Stimulated activated CD4-positive, alpha-beta T cell treated with anti-CD3 and anti-CD28 coated beads, Interleukin-4, amount 100 ng/mL, for 48 hours (primary cell): ENCODE data around the gene FBN1.

Experiments used
- DNase-seq, 2 donors: peaks; one replicate each; pipeline ENCODE4 v3.0.0-alpha.2; 2020; ENCODE audit warnings: low read depth in 2 of 2

FBN1 gene

DNA sequence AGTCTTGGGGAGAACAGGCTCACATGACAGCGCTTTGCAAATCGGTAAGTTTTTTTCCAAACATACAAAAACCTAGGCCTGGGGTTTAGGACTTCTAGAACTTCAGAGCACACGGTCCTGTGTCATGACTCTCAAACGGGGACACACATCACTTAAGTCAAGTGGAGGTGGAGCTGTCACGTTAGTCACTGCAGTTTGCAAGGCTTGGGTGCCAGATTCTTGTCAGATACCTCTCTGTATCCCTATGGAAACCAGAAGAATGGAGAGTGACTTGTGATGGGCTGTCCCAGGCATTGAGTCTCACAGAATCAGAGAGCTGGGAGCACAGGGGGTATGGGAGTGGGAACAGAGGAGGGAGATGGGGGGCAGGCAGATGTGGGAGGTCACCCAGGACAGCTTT is 249.5 kb downstream of the FBN1 start:
- DNase-seq: no peak

DNA sequence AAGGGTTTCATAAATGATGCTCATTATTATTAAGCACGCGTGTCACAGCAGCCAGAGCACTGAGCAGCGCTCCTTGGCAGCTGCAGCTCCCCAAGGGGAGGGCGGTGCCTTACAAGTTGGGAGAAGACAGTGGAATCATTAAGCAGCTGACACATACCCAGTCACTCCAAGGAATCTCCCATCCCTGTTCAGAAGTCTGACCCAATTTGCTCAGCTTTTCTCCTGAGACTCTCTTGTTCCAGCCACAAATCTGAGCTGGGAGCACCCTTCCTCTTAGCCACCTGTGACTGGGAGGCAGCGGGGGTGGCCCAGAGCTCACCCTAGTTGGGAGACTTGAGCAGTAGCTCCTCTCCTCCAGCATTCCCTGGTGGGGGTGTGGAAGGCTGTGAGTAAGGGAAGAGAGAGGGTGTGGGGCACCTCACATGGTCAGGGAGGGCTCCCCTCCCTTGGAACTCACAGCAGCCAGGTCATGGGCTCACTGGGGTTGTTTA is 249.9 kb downstream of the FBN1 start:
- DNase-seq: no peak

DNA sequence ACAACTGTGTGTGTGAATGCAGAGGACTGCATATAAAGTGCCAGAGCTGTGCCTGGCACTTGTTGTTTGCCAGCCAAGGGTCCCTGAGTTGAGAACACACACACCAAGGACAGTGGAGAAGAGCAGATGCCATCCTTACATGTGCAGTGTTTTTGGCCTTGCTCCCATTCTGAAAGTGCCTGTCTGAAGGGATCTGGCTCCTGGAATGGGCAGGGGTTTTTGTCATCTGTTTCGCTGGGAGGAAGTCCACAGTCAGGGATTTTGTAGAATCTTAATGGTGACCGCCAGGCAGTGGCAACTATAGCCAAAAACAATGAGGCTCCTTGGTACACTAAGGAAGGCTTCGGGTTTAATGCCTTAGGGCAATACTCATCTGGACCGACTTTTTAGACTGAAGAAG is 250.5 kb downstream of the FBN1 start:
- DNase-seq: no peak

DNA sequence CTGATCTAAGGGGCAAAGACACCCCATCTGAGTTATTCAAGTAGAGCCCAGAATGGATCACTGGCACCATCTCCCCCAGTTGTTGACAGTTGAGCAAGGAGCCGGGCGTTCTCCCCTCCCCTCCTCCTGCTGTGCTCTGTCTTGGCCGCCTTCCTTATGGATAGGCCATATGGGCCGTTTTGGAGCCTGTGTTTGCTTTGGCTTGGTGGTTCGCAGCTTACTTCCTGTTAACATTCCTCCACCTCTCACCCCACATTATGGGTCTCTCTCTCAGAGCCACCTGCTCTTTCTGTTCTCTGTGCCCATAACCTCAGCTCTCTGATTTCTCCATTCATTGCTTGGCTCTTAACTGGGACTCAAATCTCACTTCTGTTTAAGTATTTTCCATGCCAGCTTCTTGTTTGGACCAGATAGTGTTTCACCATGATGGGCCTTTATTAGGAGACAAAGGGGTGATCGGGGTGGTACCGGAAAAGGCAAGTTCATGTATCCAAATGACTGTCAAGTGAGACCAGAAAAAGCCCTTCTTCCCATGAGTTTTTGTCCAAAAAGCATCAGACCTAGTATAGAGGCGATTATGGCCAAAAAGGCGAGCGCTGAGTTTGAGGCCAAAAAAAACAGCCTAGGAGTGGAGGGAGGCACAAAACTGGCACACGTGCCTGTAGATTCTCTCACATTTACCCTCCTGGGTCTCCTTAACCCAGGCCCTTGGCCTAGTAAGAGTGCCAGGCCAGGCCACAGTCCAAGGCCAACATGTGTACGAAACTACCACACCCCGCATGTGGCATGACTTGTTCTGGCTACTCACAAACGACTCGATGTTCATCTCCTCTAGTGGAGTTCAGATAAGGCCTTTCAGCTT is 251.6 kb downstream of the FBN1 start:
- DNase-seq: no peak

DNA sequence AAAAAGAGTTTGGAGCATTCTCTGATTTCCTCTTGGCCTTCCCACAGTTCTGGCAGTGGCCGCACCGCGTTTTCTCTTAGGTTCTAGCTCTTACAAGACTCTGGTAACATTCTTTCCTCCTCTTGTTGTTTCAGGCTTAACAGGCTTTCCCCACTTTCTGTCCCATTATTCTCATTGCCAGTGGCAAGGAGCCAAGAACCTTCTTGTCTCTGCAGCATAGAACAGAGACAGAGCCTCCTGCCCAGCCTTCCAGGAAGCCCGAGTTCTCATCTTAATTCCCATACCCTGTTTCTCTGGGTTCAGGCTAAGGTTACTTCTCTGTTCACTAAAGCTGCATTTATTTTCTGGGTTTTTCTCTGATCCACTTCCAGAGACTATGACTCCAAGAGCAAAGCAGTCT is 253.2 kb downstream of the FBN1 start:
- DNase-seq: no peak

DNA sequence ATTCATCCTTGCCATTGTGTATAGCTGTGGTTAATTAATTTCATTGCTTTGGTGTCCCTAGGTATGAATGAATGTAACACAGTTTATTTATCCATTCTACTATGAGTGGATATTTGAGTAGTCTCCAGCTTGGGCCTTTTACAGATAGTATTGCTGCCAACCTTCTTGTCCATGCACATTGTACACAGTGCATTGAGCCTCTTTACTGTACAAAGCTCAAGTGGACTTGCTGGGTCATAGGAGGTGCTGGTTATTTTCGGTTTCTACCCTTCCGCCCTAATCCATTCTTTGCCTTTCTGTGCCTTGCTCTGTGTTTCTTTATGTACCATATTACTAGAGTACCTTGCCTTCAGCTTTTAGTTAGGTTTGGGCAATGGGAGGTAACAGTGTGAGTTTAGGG is 253.6 kb downstream of the FBN1 start:
- DNase-seq: no peak

DNA sequence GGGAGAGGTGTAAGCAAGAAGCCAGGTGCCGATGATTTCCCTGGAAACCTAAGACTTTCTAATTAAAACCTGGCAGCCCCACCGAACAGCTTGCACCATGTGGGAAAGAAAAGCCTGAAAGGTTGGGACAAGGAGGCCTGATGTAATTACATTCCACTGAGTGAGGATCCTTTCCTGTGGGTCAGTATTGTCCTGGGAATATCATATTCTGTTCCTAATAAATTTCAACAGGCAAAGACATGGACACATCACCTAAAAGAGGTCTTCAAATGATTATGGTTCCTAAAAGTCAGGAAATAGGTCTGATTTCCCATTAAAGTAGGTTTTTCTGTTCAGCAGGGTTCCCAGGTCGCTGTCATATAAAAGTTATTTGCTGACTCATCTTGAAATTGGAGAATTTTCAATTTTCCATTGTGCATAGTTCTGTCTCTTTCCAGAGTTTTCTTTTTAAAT is 255.8 kb downstream of the FBN1 start:
- DNase-seq: no peak

DNA sequence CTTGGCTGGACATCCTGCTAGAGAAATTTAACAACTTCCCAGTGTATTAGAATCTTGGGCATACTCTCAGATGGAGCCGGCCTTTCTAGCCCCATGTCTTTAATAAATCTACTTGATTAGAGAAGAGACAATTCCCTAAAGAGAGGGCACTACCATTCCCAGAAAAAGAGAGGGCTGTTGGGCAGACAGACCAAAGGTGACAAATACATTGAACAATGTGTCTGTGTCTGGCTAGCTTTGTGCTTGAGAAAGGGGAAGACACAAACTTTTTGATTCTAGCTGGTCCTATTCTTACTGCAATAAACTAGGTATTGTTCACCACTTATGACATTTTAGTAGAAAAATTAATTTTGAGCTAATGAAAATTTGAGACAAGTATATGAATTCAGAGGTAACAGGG is 256.6 kb downstream of the FBN1 start:
- no peak for DNase-seq

DNA sequence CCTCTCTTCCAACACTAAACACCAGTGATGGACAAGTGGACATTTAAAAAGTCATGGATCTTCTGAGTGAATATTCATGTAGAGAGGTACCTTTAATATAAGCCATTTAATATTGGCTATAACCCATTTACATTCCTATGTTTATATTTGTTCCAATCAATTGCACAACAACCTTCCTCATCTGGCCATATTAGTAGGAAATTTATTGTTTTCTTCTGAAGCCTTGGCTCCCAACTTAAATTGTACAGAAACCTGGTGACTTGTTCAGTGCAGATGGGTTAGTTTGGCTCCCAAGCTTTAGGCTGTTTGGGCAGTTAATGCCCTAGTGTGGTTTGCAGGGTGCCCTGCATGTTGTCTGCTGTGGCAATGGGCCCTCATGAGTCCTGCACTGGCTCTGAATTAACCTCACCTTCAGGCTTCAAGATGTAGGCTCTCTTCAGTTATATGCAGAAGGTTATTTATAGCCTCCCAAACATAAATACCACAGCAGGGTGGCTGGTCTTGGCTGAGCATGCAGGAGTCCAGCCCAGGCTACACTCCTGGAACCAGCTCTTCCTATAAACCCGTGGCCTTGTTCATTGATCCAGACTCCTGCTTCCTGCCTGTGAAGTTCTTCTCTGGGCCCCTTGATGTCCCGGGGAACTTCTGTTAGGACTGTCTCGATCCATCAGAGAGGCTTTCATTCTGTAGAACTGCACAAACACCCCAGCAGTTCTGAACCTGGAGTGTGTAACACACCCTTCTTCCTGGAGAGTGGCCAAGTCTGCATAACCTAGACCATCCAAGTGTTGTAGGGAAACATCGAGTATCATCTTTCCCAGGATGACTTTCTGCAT is 257.3 kb downstream of the FBN1 start:
- no peak for DNase-seq

DNA sequence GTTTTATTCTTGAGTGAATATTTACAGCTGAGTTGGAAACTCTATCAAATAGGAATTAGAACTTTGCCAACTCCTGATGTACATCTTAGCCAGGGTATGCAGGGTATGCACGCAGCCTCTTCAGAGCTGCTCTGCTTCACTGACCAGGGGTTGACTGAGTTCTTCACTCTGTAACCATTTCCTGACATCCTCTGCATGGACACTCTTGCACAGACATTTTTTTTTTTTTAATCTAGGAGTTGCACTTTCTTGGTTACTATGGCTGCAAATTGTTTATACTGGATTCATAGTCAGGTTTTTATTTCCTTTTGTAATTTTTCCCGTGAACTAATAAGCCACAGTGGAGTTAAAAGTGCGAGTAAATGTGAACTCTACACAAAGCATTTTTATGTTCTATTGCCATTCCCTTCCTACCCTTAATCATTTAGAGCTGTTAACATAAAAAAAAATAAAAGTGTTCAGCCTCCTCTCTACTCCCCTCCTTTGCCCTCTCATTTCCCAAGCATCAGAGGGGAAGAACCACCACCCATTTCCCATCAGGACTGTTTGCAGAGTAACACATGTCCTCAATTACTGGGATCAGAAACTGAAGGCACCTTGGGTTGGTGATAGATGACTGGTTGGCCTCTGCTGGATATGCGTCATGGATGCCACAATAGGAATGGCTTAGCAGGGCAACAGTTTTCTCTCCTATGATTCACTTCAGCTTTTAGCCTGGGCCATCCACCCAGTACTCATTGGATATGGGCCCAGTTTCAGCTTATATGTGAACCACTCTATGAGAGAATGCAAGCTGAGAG is 260.3 kb downstream of the FBN1 start:
- DNase-seq: no peak

DNA sequence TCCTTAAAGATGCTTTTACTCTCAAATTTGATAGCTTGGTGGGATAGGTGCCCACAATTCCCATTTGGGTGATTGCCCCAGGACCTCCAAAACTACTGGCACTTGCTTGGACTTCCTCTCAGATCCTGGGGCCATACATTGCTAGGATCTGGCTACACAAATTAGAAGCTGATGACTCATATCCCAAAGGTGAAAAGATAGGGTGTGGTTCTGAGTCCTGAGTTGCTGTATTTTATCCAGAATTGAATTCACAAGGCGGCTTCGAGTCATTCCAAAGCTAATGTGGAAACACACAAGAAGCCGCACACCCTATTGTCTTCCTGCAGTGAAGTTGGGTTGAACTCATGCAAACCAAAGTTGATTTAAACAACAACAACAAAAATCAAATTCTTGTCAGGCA is 260.9 kb downstream of the FBN1 start:
- no peak for DNase-seq

DNA sequence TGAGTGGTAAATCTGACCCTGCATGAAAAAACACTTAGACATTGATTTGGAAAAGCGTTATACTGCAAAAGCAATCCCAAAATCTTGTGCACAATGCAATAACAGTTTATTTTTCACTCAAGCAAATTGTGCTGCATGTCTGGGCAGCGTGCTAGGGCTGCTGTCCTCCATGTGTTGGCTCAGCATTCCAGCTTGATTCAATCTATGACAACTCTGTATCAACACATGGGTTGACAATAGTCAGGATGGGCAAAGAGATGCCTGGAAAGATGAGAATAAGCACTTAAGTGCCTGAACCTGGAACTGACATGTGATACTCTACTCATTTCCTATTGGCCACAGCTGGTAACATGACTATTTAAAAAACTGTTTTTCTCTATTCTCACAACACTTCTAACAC is 262.5 kb downstream of the FBN1 start:
- no peak for DNase-seq

DNA sequence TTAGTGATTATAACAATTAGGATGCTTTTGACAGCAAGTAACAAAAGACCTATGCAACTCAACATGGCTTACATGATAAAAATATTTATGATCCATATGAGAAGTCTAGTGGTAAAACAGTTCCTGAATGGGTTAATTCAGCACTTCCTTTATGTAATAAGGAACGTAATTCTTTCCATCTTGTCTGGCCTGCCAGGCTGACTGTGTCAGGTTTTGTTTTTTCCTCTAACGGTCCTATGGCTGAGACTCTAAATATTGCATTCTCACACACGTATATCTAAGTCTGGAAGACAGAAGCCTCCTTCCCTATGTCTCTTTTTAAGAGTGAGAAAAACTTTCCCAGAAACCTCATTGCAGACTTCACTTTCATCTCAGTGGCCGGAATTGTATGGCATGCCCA is 263.6 kb downstream of the FBN1 start:
- no peak for DNase-seq

DNA sequence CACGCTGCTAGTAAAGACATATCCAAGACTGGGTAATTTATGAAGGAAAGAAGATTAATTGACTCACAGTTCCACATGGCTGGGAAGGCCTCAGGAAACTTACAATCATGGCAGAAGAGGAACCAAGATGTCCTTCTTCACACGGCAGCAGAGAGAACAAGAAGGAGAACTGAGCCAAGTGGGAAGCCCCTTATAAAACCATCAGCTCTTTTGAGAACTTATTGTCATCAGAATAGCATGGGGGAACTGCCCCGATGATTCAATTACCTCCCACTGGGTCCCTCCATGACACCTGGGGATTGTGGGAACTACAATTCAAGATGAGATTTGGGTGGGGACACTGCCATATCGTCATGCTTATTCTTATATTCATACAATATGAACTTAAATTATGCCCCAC is 265.3 kb downstream of the FBN1 start:
- no peak for DNase-seq

DNA sequence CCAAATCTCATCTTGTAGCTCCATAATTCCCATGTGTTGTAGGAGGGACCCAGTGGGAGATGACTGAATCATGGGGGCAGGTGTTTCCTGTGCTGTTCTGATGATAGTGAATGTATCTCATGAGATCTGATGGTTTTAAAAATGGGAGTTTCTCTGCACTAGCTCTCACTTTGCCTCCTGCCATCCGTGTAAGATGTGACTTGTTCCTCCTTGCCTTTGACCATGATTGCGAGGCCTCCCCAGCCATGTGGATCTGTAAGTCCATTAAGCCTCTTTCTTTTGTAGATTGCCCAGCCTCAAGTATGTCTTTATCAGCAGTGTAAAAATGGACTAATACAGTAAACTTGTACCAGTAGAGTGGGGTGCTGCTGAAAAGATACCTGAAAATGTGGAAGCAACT is 269.7 kb downstream of the FBN1 start:
- no peak for DNase-seq

DNA sequence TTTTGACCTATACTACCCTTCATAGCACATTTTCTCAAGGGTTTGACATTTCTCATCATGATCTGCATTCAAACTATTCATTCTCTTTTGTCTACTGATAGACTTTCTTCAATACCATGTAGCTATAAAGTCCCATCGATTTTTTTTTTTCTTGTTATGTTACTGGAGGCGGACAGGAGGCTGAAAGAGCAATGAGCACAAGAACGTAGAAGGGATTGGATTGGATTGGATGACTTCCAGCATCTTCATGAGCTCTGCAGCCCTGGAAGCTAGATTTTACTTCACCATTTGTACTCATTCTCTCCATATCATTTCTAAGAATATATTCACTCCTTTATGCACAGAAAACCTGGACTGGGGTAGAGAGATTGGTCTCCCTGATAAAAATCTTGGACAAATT is 271.0 kb downstream of the FBN1 start:
- DNase-seq: no peak

DNA sequence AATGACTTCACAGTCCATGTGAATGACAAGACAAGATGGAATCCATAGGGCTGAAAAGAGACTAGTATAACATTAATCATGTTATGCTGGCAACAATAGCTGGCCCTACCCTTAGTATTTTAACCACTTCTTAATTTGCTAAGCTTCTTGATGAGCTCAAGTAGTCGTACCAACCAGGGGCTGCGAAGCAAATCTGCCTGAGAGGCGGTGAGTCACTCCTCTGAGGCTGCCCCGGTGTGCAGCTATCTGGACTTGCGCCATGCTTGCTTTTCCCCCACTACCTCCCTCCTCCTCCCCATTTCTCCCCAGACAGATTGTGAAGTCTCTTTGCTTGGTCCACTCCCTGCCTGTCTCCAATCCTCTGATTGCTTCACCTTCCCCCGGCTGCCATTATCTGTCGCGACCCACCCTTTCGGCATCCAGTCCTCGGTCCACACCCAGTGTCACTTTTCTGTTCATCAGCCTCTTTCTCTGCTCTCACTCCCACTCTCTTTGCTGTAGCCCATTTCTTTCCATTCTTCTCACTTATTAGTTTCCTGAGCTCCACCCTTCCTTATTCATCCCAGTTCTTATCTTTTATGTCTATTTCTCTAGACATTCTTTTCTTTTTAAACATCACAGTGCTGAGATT is 271.6 kb downstream of the FBN1 start:
- no peak for DNase-seq

DNA sequence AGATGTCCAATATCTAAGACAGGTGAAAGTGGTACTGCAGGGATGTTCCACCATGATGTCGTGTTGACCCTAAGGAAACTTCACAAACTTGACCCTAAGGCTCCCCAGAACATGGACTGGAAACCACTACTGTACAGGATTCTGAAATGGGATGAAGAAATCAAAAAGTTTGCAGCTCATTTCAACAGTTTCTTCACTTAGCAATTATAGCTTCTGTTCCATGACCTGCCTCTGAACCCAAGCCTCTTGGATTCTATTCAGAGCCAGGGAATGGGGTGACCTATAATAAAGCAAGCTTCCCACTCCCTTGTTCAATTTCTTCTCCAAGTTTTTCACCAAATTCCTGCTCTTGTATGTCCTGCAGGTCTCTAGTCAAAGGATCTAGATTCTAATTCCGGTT is 273.5 kb downstream of the FBN1 start:
- DNase-seq: no peak

DNA sequence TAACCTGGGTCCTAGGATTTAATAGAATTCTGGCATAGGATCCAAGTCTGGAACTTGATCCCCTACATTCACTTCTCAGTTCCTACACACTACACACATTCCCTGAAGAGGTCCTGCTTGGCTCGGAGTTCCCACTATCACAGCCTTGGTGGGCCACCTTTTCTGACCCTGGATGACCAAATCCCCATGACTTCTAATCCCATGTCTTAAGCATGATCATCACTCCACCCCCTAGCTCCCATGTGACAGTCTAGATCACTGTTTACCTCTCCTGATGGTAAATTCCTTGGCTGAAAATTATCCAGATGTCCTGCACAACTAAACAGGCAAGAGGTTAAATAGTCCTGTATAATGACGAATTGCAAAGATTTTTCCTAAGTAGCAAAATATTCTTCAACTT is 274.0 kb downstream of the FBN1 start:
- no peak for DNase-seq

DNA sequence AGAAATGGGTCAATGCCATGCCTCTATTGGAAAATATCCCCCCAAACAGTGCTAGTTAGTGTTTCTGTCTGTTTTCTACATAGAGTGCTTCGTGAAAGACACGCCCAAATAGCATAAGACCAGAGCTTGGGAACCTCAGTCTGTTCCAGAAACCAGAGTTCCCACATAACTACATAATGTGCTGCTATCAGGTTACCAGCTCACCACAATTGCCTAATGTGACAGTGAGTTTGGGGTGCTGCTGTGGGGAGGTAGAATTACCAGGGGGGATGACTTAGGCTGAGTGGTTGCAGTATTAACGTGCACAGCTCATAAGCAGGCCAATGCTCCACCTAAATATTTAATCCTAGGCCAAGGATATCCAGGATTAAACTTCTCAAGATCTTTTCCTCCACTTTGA is 275.0 kb downstream of the FBN1 start:
- DNase-seq: no peak

DNA sequence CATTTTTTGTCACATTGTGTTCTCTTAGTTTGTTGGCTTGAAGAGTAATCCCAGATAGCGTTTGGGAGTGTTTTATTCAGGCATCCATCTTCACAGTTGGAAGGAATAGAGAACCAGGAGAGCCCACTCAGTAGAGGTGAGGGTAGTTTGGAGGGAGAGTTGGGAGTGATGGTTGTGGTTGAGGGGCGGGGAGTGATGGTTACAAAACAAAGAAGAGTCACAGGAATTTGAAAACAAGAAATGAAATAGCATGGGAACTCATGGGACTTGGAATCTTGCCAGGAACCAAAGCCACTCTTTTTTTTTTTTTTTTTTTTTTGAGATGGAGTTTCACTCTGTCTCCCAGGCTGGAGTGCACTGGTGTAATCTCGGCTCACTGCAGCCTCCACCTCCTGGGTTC is 278.0 kb downstream of the FBN1 start:
- DNase-seq: no peak
